ENCODE data around the gene CRYGC.

GRCh38 chr2:208164951-208165755, 35.5 kb upstream of the CRYGC start:
- TF ChIP-seq CTCF (conservative IDR thresholded peaks at IDR 0.05): no peak
- no peak for TF ChIP-seq EZH2 (IDR thresholded peaks at IDR 0.05; ENCODE audit: low read depth)

Measured in PC-9 (cell line).